HG02938 (cell line): ENCODE results near the gene RPS18.

Experiments used
- ATAC-seq: cut with Tn5 transposase; IDR thresholded peaks from one replicate; pipeline ENCODE4 v1.9.1; 2021; ENCODE audit warnings: mild to moderate bottlenecking, moderate library complexity; ENCODE audit not compliant: unreplicated experiment

Gene RPS18

GRCh38 chr6:33314515-33314942, 42.7 kb downstream of the RPS18 start:
- no peak for ATAC-seq

GRCh38 chr6:33314943-33315792, 43.3 kb downstream of the RPS18 start:
- ATAC-seq: no peak

GRCh38 chr6:33315793-33316602, 44.1 kb downstream of the RPS18 start:
- no peak for ATAC-seq

- ATAC-seq: no peak
These were observed 44.9 kb downstream of the RPS18 start for GRCh38 chr6:33316603-33317418.

- no peak for ATAC-seq
These were observed 45.5 kb downstream of the RPS18 start for GRCh38 chr6:33317419-33317668.

- peak; percentile 46 for ATAC-seq
These were observed 46.0 kb downstream of the RPS18 start, which contains the start of gene ZBTB22 for GRCh38 chr6:33317669-33318425. Gene ZBTB22 (minus strand): TSS chr6:33317744. CDS start chr6:33316916, 828 bp downstream.

- no peak for ATAC-seq
These were observed 46.7 kb downstream of the RPS18 start for GRCh38 chr6:33318426-33319073.

GRCh38 chr6:33319939-33320314, 48.1 kb downstream of the RPS18 start:
- ATAC-seq: no peak

GRCh38 chr6:33320315-33321181, 48.7 kb downstream of the RPS18 start:
- no peak for ATAC-seq

- no peak for ATAC-seq
These were observed 49.4 kb downstream of the RPS18 start for GRCh38 chr6:33321227-33321626.

- ATAC-seq: no peak
These were observed 51.7 kb downstream of the RPS18 start for GRCh38 chr6:33323623-33323948.

- ATAC-seq: no peak
These were observed 52.2 kb downstream of the RPS18 start for GRCh38 chr6:33324125-33324524.
